Measurements from ENCODE around the gene PPARD.
"Not testable (repeated sequence)": the region's sequence is repeated elsewhere in the genome, so short reads cannot be mapped to it uniquely, and the experiment has no call there.

Gene PPARD

DNA sequence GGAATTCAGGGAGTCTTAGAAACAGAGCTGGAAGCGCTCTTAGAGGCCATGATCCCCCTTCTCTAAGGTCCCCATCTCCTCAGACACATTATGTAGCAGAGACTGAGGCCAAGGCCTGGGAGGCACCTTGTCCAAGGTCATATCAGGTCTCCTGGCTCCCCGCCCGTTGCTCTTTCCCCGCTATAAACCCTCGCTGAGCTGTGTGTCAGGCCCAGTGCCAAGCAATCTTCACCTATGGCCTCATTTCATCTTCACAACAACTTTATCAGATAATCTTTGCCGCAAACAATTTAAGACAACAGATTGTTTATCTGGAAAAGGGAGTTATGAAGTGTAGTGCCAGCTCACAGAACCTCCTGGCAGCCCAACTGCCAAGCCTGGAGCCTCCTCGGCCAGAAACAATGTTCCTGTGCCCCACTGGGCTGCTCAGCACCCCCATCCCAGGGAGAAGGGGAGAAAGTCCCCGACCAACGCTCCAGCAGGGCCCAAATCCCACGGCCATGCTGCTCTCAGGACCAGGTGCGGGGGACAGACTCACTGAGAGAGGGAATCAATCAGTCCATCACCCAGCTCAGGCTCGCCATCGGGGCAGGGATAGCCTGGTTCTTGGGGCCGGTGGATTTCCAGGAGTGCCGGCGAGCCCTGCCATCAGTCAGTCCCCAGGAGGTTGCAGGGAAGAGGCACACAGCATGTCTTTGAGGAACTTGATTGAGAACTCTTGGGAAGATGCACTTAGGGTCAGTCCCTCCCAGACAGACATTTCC lies 92.9 kb downstream of the PPARD start:
- no peak overlapping the region for H3K27ac ChIP-seq (ENCODE audit: low read length)
- H3K9me3 ChIP-seq (ENCODE audit: control insufficient read depth in 1 of 2, low read length in 2 of 2): no peaks in the 10 kb centered on the region

DNA sequence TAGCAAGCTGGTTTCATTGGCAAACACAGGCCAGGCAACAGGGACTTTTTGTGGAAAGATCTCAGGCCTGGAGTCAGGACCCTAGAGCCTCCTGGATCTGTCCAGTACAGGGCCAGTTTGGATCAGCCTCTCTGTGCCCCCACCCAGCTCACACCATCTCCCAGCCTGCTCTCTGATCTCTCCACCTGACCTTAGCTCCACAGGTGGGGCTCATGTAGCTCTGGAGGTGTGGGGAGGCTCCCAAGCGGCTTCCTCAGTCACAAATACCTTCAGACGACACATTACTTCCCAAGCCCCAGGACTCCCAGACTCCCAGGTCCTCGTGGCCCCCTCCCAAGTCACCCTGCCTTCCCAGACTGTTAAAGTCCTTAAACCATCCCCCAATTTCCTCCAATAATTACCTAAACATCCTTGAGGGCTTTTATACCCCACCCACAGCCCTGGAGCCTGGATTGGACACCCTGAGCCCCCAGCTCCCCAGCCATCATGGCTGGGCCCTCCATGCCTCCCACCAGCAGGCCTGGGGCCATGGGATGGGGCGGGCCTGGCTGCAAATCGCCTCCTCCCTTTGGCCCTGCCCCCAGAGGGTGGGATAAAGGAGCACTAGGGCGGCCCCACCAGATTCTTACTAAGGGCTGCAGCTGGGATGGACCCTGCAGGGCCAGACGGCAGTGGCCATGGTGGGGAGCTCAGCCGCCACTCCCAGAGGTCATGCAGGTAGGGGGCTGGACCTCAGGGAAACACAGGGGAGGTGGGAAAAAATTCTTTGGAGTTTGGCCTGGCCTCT lies 93.9 kb downstream of the PPARD start:
- H3K27ac ChIP-seq (ENCODE audit: low read length): no peak overlapping the region
- H3K9me3 ChIP-seq (ENCODE audit: control insufficient read depth in 1 of 2, low read length in 2 of 2): no peaks in the 10 kb centered on the region
- H3K4me1 ChIP-seq (ENCODE audit: control insufficient read depth in 1 of 2, insufficient read depth in 2 of 2, low read length in 2 of 2): peaks cover 0 to 4% of the 10 kb centered on the region in 2 donors

More for the DNA sequence above, 92.9 kb downstream of the PPARD start:
- Histone ChIP-seq H3K36me3 (ENCODE audit: control insufficient read depth in 1 of 2, insufficient read depth in 2 of 2, low read length in 2 of 2) (no peaks in the 10 kb centered on the region), H3K27me3 (ENCODE audit: low read depth, low read length) (no peaks in the 10 kb centered on the region), H3K4me1 (ENCODE audit: control insufficient read depth in 1 of 2, insufficient read depth in 2 of 2, low read length in 2 of 2) (peaks cover 0 to 4% of the 10 kb centered on the region in 2 donors), H3K4me3 (ENCODE audit: low read depth in 1 of 2, low read length in 2 of 2) (no peak overlapping the region)

DNA sequence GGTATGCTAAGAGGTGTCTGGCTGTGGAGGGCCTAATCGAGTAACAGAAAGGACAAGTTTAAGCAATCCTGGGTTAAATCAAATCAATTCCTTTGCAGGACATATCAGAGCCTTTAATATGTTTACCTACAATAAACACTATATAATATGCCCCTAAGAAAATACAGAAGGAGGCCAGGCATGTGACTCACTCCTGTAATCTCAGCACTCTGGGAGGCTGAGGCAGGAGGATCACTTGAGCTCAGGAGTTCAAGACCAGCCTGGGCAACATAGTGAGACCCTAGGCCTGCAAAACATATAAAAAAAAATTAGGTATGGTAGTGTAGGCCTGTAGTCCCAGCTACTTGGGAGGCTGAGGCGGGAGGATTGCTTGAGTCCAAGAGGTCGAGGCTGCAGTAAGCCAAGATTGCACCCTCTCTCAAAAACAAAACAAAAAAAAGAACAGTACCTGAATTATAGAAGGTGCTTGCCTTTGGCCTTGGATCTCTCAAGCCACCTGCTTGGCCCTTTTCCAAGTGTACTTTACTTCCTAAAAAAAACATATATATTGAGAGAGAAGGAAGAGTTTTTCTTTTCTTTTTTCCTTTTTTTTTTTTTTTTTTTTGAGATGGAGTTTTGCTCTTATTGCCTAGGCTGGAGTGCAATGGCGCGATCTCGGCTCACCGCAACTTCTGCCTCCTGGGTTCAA lies 96.2 kb downstream of the PPARD start:
- H3K4me3 ChIP-seq (ENCODE audit: low read depth in 1 of 2, low read length in 2 of 2); H3K27me3 ChIP-seq (ENCODE audit: low read depth, low read length); H3K36me3 ChIP-seq (ENCODE audit: control insufficient read depth in 1 of 2, insufficient read depth in 2 of 2, low read length in 2 of 2): not testable (repeated sequence)

More for the DNA sequence above, 93.9 kb downstream of the PPARD start:
- Histone ChIP-seq H3K27me3 (ENCODE audit: low read depth, low read length) (no peaks in the 10 kb centered on the region), H3K36me3 (ENCODE audit: control insufficient read depth in 1 of 2, insufficient read depth in 2 of 2, low read length in 2 of 2) (no peaks in the 10 kb centered on the region), H3K4me3 (ENCODE audit: low read depth in 1 of 2, low read length in 2 of 2) (no peak overlapping the region)

DNA sequence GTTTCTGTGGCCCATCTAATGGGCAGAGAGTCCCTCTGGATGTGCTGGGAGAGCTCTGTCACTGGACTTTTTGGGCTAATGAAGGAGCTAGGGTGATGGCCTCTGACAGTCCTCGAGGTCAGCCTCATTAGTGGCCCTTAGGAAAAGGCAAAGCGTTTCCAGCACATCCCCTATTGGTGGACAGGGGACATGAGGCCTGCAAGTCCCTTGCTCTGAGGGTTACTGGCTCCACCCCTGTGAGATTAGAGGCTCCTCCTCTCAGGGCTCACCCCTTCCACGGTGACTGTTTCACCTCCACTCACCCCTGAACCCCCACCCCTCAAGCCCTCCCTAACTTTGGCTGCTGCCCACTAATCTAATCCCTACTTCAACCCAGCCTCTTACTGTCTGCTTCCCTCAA lies 97.0 kb downstream of the PPARD start:
- no peaks in the 10 kb centered on the region for H3K27me3 ChIP-seq (ENCODE audit: low read depth, low read length)
- no peaks in the 10 kb centered on the region for H3K36me3 ChIP-seq (ENCODE audit: control insufficient read depth in 1 of 2, insufficient read depth in 2 of 2, low read length in 2 of 2)
- H3K4me3 ChIP-seq (ENCODE audit: low read depth in 1 of 2, low read length in 2 of 2): no peak overlapping the region
- no peaks in the 10 kb centered on the region for H3K9me3 ChIP-seq (ENCODE audit: control insufficient read depth in 1 of 2, low read length in 2 of 2)
- no peak overlapping the region for H3K27ac ChIP-seq (ENCODE audit: low read length)
- H3K4me1 ChIP-seq (ENCODE audit: control insufficient read depth in 1 of 2, insufficient read depth in 2 of 2, low read length in 2 of 2): peaks cover 0 to 4% of the 10 kb centered on the region in 2 donors

More for the DNA sequence above, 96.2 kb downstream of the PPARD start:
- not testable (repeated sequence) for H3K4me1 ChIP-seq (ENCODE audit: control insufficient read depth in 1 of 2, insufficient read depth in 2 of 2, low read length in 2 of 2); H3K27ac ChIP-seq (ENCODE audit: low read length); H3K9me3 ChIP-seq (ENCODE audit: control insufficient read depth in 1 of 2, low read length in 2 of 2)

DNA sequence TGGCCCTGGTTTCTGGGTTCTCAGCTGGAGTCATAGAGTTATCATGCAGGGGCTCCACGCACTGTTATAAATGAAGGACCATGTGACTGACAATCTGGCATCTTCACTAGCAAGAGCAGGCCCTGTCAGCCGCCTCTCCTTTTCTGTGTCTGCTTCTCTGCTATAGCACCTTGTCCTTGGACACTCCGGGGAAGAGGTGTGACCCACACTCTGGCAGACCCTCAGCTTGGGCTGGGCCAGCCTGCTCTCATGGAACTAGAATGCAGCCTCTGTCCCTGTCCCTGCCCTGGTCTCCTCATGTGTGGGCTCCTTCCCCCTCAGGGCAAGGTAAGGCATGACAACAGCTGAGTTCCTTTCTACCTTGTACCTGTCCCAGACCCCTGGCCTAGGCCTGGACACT lies 98.8 kb downstream of the PPARD start:
- Histone ChIP-seq H3K9me3 (ENCODE audit: control insufficient read depth in 1 of 2, low read length in 2 of 2) (no peaks in the 10 kb centered on the region), H3K36me3 (ENCODE audit: control insufficient read depth in 1 of 2, insufficient read depth in 2 of 2, low read length in 2 of 2) (no peaks in the 10 kb centered on the region), H3K4me1 (ENCODE audit: control insufficient read depth in 1 of 2, insufficient read depth in 2 of 2, low read length in 2 of 2) (no peaks in the 10 kb centered on the region), H3K4me3 (ENCODE audit: low read depth in 1 of 2, low read length in 2 of 2) (no peak overlapping the region), H3K27ac (ENCODE audit: low read length) (no peak overlapping the region), H3K27me3 (ENCODE audit: low read depth, low read length) (no peaks in the 10 kb centered on the region)

DNA sequence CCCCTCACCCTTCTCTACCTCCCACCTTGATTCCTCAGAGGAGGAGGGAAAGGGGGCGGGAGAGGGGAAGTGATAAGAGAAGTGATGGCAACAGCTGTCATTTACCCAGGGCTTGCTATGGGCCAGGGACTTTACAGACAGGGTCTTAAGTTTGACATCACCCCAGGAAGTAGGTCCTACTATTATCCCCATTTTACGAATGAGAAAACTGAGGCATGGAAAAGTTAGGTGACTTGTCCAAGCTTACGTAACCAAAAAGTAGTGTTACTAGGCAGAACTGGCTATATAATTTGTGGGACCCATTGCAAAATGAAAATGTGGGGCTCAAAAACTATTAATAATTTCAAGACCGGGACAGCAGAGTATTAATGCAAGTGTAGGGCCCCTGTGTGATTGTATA lies 99.3 kb downstream of the PPARD start:
- H3K9me3 ChIP-seq (ENCODE audit: control insufficient read depth in 1 of 2, low read length in 2 of 2): no peaks in the 10 kb centered on the region
- H3K4me1 ChIP-seq (ENCODE audit: control insufficient read depth in 1 of 2, insufficient read depth in 2 of 2, low read length in 2 of 2): no peaks in the 10 kb centered on the region
- no peaks in the 10 kb centered on the region for H3K36me3 ChIP-seq (ENCODE audit: control insufficient read depth in 1 of 2, insufficient read depth in 2 of 2, low read length in 2 of 2)
- H3K27ac ChIP-seq (ENCODE audit: low read length): no peak overlapping the region
- H3K27me3 ChIP-seq (ENCODE audit: low read depth, low read length): no peaks in the 10 kb centered on the region
- no peak overlapping the region for H3K4me3 ChIP-seq (ENCODE audit: low read depth in 1 of 2, low read length in 2 of 2)

DNA sequence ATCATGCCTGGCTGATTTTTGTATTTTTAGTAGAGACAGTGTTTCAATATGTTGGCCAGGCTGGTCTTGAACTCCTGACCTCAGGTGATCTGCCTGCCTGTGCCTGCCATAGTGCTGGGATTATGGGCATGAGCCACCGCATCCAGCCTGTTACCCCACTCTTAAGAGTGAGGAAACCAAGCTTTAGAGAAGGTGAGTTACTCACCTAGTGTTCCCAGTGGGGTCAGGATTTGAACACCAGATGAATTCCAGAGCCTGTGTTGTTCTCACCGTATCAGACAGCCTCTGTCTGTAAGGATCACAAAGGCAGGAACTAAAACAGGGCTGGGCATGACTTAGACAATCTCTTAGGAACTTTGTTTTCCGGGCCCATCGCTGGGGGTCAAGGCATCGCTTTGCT lies 100.3 kb downstream of the PPARD start:
- Histone ChIP-seq H3K4me1 (ENCODE audit: control insufficient read depth in 1 of 2, insufficient read depth in 2 of 2, low read length in 2 of 2) (no peaks in the 10 kb centered on the region), H3K4me3 (ENCODE audit: low read depth in 1 of 2, low read length in 2 of 2) (no peak overlapping the region), H3K9me3 (ENCODE audit: control insufficient read depth in 1 of 2, low read length in 2 of 2) (no peaks in the 10 kb centered on the region), H3K27me3 (ENCODE audit: low read depth, low read length) (no peaks in the 10 kb centered on the region), H3K36me3 (ENCODE audit: control insufficient read depth in 1 of 2, insufficient read depth in 2 of 2, low read length in 2 of 2) (no peaks in the 10 kb centered on the region), H3K27ac (ENCODE audit: low read length) (no peak overlapping the region)

DNA sequence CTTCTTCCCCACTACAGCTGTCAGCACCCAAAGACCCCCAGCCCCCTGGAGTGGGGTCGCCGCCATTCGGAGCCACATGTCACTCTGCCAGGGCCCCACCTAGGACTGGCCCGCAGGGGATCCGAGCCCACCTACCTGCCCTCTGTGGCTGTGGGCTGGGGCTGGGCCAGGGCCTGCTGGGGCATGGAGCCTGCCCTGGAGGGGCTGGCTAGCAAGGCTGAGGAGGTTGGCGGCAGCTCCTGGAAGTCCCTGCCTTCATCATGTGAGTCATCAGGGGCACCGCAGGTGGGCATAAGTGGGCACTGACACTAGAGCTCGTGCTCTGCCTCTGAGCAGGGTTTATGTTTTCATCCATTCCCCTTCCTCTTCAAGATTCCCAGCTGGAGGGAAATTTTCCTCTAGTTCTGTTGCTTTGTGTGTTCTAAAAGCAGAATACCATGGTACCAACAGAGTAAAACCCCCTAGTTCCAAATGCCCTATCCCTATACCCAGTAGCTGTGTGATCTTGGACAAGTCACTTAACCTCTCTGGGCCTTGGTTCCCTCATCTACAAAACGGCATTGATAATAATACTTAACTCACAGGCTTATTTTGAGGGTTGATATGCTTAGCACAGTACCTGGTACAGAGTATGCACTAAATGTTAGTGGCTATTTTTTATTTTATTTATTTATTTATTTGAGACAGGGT lies 101.1 kb downstream of the PPARD start:
- no peak overlapping the region for H3K4me3 ChIP-seq (ENCODE audit: low read depth in 1 of 2, low read length in 2 of 2)
- H3K27ac ChIP-seq (ENCODE audit: low read length): no peak overlapping the region
- H3K4me1 ChIP-seq (ENCODE audit: control insufficient read depth in 1 of 2, insufficient read depth in 2 of 2, low read length in 2 of 2): no peaks in the 10 kb centered on the region
- H3K27me3 ChIP-seq (ENCODE audit: low read depth, low read length): no peaks in the 10 kb centered on the region
- no peaks in the 10 kb centered on the region for H3K9me3 ChIP-seq (ENCODE audit: control insufficient read depth in 1 of 2, low read length in 2 of 2)
- H3K36me3 ChIP-seq (ENCODE audit: control insufficient read depth in 1 of 2, insufficient read depth in 2 of 2, low read length in 2 of 2): no peaks in the 10 kb centered on the region

DNA sequence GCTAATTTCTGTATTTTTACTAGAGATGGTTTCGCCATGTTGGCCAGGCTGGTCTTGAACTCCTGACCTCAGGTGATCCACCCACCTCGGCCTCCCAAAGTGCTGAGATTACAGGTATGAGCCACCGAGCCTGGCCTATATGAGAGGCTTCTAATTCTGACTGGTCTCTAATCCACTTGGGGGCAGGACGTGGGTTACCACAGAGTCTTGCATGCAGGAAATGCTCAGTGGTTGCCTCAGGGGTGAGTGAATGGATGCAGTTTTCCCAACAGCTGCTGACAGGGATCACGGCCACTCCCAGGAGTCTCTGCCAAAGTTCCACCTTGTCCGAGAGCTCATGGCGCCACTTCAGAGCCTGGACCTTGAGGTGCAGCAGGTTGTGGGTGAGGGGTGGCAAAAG lies 103.3 kb downstream of the PPARD start:
- H3K27me3 ChIP-seq (ENCODE audit: low read depth, low read length): no peaks in the 10 kb centered on the region
- no peak overlapping the region for H3K27ac ChIP-seq (ENCODE audit: low read length)
- no peaks in the 10 kb centered on the region for H3K36me3 ChIP-seq (ENCODE audit: control insufficient read depth in 1 of 2, insufficient read depth in 2 of 2, low read length in 2 of 2)
- no peaks in the 10 kb centered on the region for H3K9me3 ChIP-seq (ENCODE audit: control insufficient read depth in 1 of 2, low read length in 2 of 2)
- peaks cover 0 to 3% of the 10 kb centered on the region in 2 donors for H3K4me1 ChIP-seq (ENCODE audit: control insufficient read depth in 1 of 2, insufficient read depth in 2 of 2, low read length in 2 of 2)
- H3K4me3 ChIP-seq (ENCODE audit: low read depth in 1 of 2, low read length in 2 of 2): no peak overlapping the region

DNA sequence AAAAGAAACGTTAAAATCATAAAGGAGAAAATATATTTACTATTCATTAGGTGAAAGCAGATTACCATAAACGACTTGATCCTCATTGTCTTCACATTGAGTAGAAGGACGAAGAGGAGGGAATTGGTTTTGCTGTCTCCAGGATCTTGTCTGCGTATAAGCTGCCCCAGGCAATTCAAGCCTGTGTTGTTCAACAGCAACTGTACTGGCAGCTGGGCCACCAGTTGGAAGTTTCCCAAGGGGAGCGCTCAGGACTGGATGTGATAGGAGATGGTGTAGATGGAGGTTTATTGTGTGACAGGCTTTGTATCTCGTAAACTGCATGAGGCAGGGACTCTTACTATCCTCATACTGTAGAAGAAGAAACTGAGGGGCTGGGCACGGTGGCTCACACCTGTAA lies 105.8 kb downstream of the PPARD start:
- no peak overlapping the region for H3K27ac ChIP-seq (ENCODE audit: low read length)
- no peaks in the 10 kb centered on the region for H3K27me3 ChIP-seq (ENCODE audit: low read depth, low read length)
- H3K4me1 ChIP-seq (ENCODE audit: control insufficient read depth in 1 of 2, insufficient read depth in 2 of 2, low read length in 2 of 2): peaks cover 0 to 16% of the 10 kb centered on the region in 2 donors
- H3K4me3 ChIP-seq (ENCODE audit: low read depth in 1 of 2, low read length in 2 of 2): no peak overlapping the region
- H3K9me3 ChIP-seq (ENCODE audit: control insufficient read depth in 1 of 2, low read length in 2 of 2): no peaks in the 10 kb centered on the region
- H3K36me3 ChIP-seq (ENCODE audit: control insufficient read depth in 1 of 2, insufficient read depth in 2 of 2, low read length in 2 of 2): no peaks in the 10 kb centered on the region

Measured in muscle layer of duodenum (tissue), 2 donors.